ENCODE measurements around the gene REN.

Gene REN

GRCh38 chr1:204154568-204155255 is 11.4 kb downstream of the REN start:
- no peak for DNase-seq (ENCODE audit: low read depth, low spot score)

GRCh38 chr1:204153667-204154066 is 12.5 kb downstream of the REN start:
- DNase-seq (ENCODE audit: low read depth, low spot score), result no peak

GRCh38 chr1:204152310-204153044 is 13.7 kb downstream of the REN start:
- DNase-seq (ENCODE audit: low read depth, low spot score), result no peak

DNA sequence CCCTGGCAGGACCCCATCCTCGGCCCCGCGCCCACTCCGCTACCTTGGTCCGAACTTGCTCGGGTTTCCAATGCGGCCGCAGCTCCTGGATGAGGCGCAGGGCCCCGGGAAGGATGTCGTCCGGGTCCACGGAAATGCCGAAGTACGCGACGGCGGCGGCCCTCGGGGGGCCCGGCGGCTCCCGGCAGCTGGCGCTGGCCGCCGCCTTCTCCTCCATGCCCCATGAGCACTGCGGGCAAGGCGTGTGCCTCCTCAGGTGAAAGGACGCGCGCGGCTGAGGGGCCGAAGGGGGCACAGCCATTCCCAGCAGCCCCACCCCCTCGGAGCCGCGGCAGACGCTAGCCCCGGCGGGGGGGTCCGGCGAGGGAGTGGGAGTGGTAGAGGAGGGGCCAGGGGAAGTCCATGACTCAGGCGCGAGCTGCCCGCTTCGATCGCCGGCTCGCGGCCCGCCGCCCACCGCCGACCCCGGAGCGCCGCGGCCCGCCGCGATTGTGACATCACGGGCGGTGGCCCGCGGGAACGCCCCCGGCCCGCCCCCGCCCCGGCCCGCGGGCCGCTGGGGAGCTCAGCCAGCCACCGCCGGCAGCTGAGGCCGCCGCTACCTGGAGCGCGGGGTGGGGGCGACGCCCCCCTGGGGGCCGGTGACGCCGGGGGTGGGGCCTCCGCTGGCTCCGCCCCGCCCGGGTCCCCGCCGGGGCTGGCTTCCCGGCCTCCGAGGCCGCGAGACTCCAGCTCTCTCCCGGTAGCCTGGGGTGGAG is 14.4 kb downstream of the REN start, which contains the start of gene ETNK2:
TSS of gene ETNK2 (minus strand) at position 493 of the 758 bp plus-strand sequence. CDS start at position 301, 192 bp downstream.
- no peak for DNase-seq (ENCODE audit: low read depth, low spot score)

- DNase-seq (ENCODE audit: low read depth, low spot score), result no peak
These were observed 15.2 kb downstream of the REN start for GRCh38 chr1:204150702-204151551.

DNA sequence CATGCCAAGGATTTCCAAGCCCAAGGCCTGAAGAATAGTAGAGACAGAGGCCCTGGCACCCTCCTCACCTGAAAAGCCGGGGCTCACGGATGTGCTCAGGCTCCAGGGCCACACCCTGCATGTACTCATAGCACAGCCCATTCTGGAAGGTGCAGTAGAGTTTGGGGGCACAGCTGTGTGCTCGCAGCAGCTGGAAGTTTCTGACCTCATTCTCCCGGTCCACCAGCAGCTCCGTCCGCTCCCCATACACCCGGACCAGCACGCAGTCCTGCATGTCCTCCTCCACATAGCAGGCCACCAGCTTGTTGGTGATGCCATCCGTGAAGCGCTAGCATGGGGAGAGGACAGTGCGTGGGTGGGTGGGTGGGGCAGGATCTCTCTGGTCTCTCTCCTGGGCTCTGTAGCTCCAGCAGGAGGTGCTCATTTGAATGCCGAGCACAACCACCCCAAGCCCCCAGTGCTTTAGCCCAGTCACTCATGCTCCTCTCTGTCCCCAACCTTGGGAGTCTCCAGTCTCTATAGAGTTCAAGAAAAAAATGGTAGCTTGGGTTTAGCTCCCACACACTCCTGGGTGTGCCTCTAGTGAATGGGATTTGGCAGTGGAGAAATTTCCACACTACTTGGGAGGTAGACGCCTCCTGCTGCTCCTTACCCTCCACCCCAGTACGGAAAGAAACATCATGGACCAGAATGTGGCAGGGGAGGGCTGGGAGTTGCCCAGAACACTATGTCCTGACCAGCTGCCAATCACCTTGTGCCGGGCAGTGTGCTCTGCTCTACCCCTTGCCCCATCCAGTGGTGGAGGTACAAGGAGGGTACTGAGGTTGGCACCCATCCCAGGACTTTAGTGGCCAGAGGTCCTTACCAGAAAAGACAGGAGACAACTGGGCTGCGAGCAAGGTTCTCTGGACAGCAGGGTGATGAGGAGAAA is 16.2 kb downstream of the REN start:
- no peak for DNase-seq (ENCODE audit: low read depth, low spot score)

- DNase-seq (ENCODE audit: low read depth, low spot score), result no peak
These were observed 17.0 kb downstream of the REN start for GRCh38 chr1:204149107-204149506.

DNA sequence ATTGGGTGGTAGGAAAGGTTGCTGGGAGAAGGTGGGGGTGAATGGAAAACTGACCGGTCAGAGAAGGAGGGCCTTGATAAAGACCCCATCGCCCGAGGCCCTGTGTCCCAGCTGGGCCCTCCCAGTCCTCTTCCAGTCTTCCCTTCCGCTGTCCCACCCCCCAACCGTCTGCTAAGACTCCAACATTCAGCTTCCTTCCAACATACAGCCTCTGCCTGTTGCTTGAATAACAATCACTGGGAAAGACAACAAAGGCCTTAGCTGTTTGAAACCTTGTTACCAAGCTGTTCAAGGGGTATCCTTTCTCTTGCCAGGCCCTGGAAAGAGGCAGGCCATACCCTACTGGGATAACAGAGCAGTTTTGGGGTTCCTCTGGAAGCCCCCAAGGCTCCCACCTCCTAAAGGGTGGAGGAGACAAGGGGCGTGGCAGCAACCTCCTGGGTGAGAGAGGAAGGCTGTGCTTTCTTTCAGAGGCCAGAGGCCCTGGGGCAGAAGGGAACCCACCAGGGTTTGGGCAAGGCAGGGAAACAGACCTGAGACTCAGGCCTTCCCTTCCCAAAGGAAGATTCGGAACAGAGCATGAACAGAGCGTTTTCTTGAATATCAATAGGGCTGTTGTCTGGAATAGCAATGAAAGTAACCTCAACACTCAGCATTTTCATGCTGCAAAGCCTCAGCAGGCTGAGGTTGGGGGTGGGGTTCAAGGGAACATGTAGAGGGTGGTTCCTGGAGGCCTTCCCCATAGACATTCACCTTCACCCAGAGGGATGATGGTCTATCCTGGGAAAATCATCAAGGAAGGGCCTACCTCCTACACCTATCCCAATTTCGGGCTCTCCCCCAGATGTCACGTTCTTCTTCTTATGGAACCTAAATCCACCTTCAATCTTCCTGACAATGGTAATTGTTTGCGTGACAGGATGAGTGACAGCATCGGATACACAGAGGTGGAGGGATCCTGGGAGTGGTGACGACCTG is 18.4 kb downstream of the REN start:
- DNase-seq (ENCODE audit: low read depth, low spot score), result no peak

DNA sequence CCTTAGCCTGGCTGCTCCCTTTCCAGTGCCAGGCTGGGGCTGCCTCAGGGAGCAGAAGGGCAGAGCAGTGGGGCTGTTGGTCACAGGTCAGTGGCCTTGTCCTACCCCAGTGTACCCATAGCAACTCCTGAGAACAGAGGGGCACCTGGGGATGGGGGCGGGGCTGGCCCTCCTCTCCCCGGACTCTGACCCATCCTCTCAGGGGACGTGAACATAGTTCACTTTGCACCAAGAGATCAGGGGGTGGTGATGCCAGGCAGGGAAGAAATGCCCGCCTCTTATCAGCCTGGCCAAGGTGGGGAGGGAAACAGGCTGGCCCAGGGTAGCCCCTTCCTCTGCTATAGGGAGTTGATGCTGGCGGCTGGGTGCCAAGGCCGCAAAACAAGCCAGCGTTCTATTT is 19.2 kb downstream of the REN start:
- DNase-seq (ENCODE audit: low read depth, low spot score), result no peak

DNA sequence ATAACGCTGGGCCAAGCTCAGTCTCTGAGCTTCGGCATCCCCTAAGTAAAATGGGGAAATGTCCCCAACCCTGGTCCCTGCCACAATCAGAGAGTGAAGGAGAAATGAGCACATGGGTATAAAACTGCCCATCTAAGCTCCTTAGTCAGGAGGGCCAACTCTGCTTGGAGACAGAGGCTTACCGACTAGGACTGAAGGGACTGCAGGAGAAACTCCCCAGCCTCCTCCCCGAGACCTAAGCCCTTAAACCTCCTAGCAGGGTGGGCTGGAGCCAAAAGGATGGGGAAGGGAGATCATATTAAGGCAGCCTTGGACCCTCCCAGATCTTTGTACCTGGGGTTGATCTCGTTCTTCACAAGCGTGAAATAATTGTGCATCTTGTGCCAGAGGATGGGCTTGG is 19.8 kb downstream of the REN start:
- DNase-seq (ENCODE audit: low read depth, low spot score), result no peak

GRCh38 chr1:204145033-204145504 is 21.1 kb downstream of the REN start:
- DNase-seq (ENCODE audit: low read depth, low spot score), result no peak

DNA sequence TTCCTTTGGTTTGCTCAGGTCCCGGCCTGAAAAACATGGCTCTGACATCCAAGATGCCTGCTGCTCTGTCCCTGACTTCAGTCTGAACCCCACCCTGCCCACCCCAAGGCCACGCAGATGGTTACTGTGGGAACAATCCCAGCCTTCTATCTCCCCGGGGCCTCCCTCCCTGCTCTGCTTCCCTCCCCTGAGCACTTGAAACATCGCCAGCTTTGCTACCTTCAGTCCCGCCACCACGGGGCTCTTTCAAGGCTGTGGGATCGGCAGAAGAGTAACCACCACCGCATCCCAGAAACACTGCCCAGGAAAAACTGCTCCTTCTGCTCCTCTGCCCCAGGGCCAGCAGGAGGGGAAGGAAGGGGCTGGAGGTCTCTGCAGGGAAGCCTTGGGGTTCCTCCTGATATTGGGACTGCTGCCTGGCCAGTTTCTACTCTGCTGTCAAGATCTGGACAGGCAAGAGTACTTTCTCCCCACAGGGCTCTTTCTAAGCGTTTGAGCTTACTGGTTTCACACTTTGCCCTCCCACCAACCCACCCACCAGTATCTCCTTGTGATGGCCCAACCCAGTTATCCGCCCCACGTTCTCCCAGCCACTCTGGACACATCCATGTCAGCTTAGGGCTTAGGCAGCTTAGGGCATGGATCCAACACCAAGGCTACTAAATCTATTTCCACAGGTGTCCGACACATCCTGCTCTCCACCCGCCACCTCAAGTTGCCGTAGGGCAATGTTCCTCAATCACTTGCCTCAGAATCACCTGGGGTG is 22.7 kb downstream of the REN start:
- no peak for DNase-seq (ENCODE audit: low read depth, low spot score)

DNA sequence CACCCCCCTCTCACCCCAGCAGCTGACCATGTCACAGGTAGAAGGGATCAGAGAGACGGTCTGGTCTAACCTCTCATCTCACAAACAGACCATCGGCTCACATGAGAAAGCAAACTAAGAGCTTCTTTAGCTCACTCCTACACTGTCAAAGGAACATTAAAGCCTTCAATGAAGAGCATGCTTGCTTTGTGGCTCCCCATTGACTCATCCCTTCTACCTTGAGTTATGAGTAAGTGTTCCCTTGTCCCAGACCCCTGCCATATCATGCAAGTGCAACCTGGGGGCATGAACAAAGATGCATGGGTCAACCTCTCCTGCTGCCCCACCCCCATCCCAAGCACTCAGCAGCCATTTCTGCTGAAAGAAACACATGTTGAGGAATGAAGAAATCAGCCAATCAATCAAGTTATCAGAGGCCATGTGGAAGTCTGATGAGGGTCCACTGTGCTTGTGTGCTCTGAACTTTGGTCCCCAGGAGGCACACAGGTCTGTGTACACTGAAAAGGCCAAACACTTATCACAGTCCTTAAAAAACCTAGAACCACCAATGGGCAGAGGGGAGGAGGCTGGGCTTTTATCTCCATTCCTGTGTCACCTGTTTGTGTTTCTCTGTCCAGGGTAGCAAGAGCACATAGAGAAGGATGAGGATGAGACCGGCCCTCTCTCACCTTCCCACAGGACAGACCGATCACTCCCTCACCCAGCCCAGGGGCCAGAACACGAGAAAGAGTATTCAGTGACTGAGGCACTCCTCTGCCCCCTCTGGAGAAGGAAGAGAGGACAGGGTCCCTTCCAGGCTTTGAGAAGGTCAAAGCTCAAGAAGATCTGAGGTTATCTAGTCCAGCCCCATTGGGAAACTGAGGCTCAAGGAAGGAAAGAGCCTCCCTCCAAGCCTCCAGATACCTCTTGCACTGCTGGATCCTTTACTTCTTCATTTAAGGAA is 23.8 kb downstream of the REN start:
- no peak for DNase-seq (ENCODE audit: low read depth, low spot score)

- DNase-seq (ENCODE audit: low read depth, low spot score), result no peak
These were observed 25.0 kb downstream of the REN start for GRCh38 chr1:204141131-204141530.

GRCh38 chr1:204139952-204140351 is 26.2 kb downstream of the REN start:
- no peak for DNase-seq (ENCODE audit: low read depth, low spot score)

DNA sequence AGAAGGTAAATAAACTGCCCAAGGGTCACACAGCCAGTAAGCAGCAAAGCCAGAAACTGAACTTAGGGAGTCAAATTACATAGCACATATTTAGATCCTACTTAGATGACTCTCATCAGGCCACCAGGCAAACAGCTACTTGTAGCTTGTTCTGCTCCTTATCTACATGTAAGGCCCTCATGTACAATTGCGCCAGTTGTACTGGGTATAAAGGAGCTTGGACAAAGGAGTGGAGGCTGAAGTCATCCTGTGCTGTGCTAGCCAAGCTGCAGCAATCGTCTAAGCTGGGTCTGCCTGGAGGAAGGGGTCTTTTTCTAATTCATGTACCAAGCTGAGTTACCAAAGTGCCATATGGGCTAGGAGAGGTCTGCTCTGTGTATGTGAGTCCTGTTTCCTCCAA is 27.0 kb downstream of the REN start:
- DNase-seq (ENCODE audit: low read depth, low spot score), result no peak

DNA sequence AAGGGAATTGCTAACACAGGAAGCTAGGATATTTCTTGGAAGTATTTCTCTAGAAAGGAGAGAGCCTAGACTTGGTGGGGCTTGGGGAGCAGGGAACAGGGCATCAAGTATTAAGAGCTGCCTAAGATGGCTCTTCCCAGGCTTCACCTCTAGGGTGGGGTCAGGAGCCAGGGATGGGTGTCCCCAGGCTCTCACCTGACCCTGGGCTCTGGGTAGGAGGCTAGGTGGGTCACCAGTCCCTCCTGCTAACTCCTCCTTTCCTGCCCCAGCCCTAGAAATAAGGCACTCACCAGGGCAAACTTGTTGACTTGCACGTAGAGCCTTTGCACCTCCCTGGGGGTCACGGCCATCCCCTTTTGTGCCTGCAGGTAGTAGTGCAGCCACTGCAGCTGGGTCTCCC is 29.3 kb downstream of the REN start:
- DNase-seq (ENCODE audit: low read depth, low spot score), result no peak

Data from smooth muscle cell of the brain vasculature (primary cell).